Glomerular visceral epithelial cell (primary cell): ENCODE results near the gene XYLB.
A peak's percentile ranks its signal among the peaks of the same experiment; 100 is the strongest.

Source experiments
- DNase-seq: peaks from one replicate; pipeline ENCODE4 v3.0.0-alpha.2; 2016; ENCODE audit errors: extremely low spot score

Gene XYLB

GRCh38 chr3:38364721-38365400, 18.3 kb downstream of the XYLB start:
- no peak for DNase-seq

GRCh38 chr3:38365469-38366062, 19.0 kb downstream of the XYLB start:
- no peak for DNase-seq

- DNase-seq: no peak
These were observed 19.5 kb downstream of the XYLB start for GRCh38 chr3:38366082-38366481.

- DNase-seq: no peak
These were observed 21.2 kb downstream of the XYLB start for GRCh38 chr3:38367779-38368178.

- no peak for DNase-seq
These were observed 21.7 kb downstream of the XYLB start for GRCh38 chr3:38368238-38368637.

- no peak for DNase-seq
These were observed 22.6 kb downstream of the XYLB start for GRCh38 chr3:38369186-38369585.

- no peak for DNase-seq
These were observed 23.6 kb downstream of the XYLB start for GRCh38 chr3:38370149-38370548.

GRCh38 chr3:38370861-38371260, 24.3 kb downstream of the XYLB start:
- DNase-seq: no peak

- DNase-seq: no peak
These were observed 25.1 kb downstream of the XYLB start for GRCh38 chr3:38371541-38372213.

GRCh38 chr3:38372214-38372601, 25.6 kb downstream of the XYLB start:
- no peak for DNase-seq

- no peak for DNase-seq
These were observed 27.6 kb downstream of the XYLB start for GRCh38 chr3:38374221-38374620.

GRCh38 chr3:38375072-38375471, 28.5 kb downstream of the XYLB start:
- no peak for DNase-seq

- DNase-seq: no peak
These were observed 29.0 kb downstream of the XYLB start for GRCh38 chr3:38375488-38376097.

GRCh38 chr3:38376098-38376816, 29.7 kb downstream of the XYLB start:
- DNase-seq: no peak

GRCh38 chr3:38379201-38379770, 32.7 kb downstream of the XYLB start:
- no peak for DNase-seq

- no peak for DNase-seq
These were observed 36.0 kb downstream of the XYLB start for GRCh38 chr3:38382506-38383080.

- DNase-seq: peak; percentile 19
These were observed 36.7 kb downstream of the XYLB start for GRCh38 chr3:38383156-38383875.

- DNase-seq: no peak
These were observed 40.6 kb downstream of the XYLB start for GRCh38 chr3:38386992-38387750.

GRCh38 chr3:38387862-38388261, 41.3 kb downstream of the XYLB start:
- no peak for DNase-seq

- DNase-seq: no peak
These were observed 46.1 kb downstream of the XYLB start for GRCh38 chr3:38392604-38393163.
